Neural progenitor cell (in vitro differentiated cells): ENCODE measurements around the gene PHACTR1. TPM values are rescaled to one million over a fixed set of nuclear protein-coding genes. Genes with fewer than 3 reads are reported as not detected.
"Not testable (repeated sequence)": the region's sequence is repeated elsewhere in the genome, so short reads cannot be mapped to it uniquely, and the experiment has no call there.

Experiments used
- DNase-seq: peaks from one replicate; pipeline ENCODE4 v3.0.0-alpha.2; 2016; ENCODE audit warnings: low spot score
- H2AFZ ChIP-seq: fragments of 200-600 bp; sonication (generic); replicated peaks from 2 replicates; pipeline ENCODE4 v1.6.1; 2016; ENCODE audit warnings: antibody characterized with exemption
- H3F3A ChIP-seq: fragments of 200-600 bp; sonication (generic); 2 replicates; pipeline ENCODE4 v1.6.1; 2016; ENCODE audit warnings: antibody characterized with exemption, low read depth
- H3K27ac ChIP-seq: fragments of 200-600 bp; sonication (generic); 2 replicates; pipeline ENCODE4 v1.5.1; 2016; ENCODE audit warnings: mild to moderate bottlenecking
- H3K27me3 ChIP-seq: fragments of 200-600 bp; sonication (generic); 2 replicates; pipeline ENCODE4 v1.6.1; 2016; ENCODE audit warnings: mild to moderate bottlenecking, moderate library complexity
- H3K36me3 ChIP-seq: fragments of 200-600 bp; sonication (generic); 2 replicates; pipeline ENCODE4 v1.5.1; 2016
- H3K4me1 ChIP-seq: fragments of 200-600 bp; sonication (generic); 2 replicates; pipeline ENCODE4 v1.6.1; 2016; ENCODE audit warnings: mixed run types
- H3K4me2 ChIP-seq: fragments of 200-600 bp; sonication (generic); 2 replicates; pipeline ENCODE4 v1.6.1; 2016
- H3K4me3 ChIP-seq: fragments of 200-600 bp; sonication (generic); 2 replicates; pipeline ENCODE4 v1.5.1; 2016
- H3K79me2 ChIP-seq: fragments of 200-600 bp; sonication (generic); 2 replicates; pipeline ENCODE4 v1.6.1; 2016; ENCODE audit warnings: low read depth
- H3K9ac ChIP-seq: fragments of 200-600 bp; sonication (generic); 2 replicates; pipeline ENCODE4 v1.6.1; 2016
- H3K9me3 ChIP-seq: fragments of 200-600 bp; sonication (generic); 2 replicates; pipeline ENCODE4 v1.5.1; 2016; ENCODE audit warnings: low read depth
- H4K20me1 ChIP-seq: fragments of 200-600 bp; sonication (generic); 2 replicates; pipeline ENCODE4 v1.6.1; 2016; ENCODE audit warnings: low read depth
- H3K27ac Mint-ChIP-seq: 3 replicates; pipeline ENCODE4 v1.8.0; 2021; ENCODE audit warnings: mixed read lengths
- H3K27me3 Mint-ChIP-seq: 2 replicates; pipeline ENCODE4 v1.8.0; 2022; ENCODE audit warnings: low read depth, mild to moderate bottlenecking, inconsistent platforms, moderate library complexity, mixed read lengths; ENCODE audit not compliant: insufficient read depth
- H3K36me3 Mint-ChIP-seq: 3 replicates; pipeline ENCODE4 v1.8.0; 2021; ENCODE audit warnings: mixed read lengths
- H3K4me1 Mint-ChIP-seq: 3 replicates; pipeline ENCODE4 v1.8.0; 2021; ENCODE audit warnings: mixed read lengths
- H3K4me3 Mint-ChIP-seq: 3 replicates; pipeline ENCODE4 v1.8.0; 2021; ENCODE audit warnings: mild to moderate bottlenecking, moderate library complexity, mixed read lengths
- H3K9me3 Mint-ChIP-seq: 3 replicates; pipeline ENCODE4 v1.8.0; 2020; ENCODE audit warnings: mixed read lengths
- EZH2 ChIP-seq: fragments of 200-600 bp; sonication (generic); IDR thresholded peaks from 2 replicates; pipeline ENCODE4 v1.6.1; 2017; ENCODE audit warnings: antibody characterized with exemption, mild to moderate bottlenecking, moderate library complexity
- EZH2phosphoT487 ChIP-seq: fragments of 200-600 bp; sonication (generic); IDR thresholded peaks from 2 replicates; pipeline ENCODE4 v1.6.1; 2017; ENCODE audit warnings: antibody characterized with exemption
- total RNA-seq: library from RNA; depleted of rRNA; stranded (reverse); fragments of >200 nt; gene quantifications from 2 replicates; pipeline ENCODE4 v1.2.3, GENCODE V29; 2015; ENCODE audit warnings: low replicate concordance
- TF ChIP-seq, protein P1 (sequence below): fragments of 200-600 bp; sonication (generic); IDR thresholded peaks from 2 replicates; pipeline ENCODE4 v1.5.1; 2017; ENCODE audit warnings: antibody characterized with exemption, mild to moderate bottlenecking

Gene PHACTR1
- total RNA-seq, 1 donor from 2014 or later: 2.4 TPM

DNA sequence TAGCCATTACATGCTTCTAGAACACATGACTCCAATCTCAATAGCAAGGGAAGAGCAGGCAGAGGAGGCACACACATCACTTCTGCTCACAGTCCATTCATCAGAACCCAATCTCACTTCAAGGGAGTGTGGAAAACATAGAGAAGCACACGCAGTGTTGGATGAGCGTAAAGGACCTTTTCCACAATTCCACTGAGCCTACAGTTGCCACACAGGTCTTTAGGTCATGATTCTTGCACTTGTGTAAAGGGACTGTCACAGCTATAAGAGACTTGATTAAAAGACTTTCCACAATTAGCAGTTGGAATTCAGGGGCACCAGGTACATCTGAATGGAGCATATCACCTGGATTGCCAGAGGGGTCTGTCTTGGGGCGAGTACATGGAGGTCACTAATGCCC, 525.6 kb downstream of the PHACTR1 start:
- Histone ChIP-seq H3K79me2 (no peaks in the 10 kb centered on the region), H3K4me3 (no peak overlapping the region), H2AFZ (no peak overlapping the region), H3K9me3 (no peaks in the 10 kb centered on the region), H3K9ac (no peak overlapping the region), H4K20me1 (no peaks in the 10 kb centered on the region), H3K27me3 (no peaks in the 10 kb centered on the region), H3K4me2 (no peak overlapping the region), H3K36me3 (no peaks in the 10 kb centered on the region), H3K27ac (no peak overlapping the region), H3F3A (no peaks in the 10 kb centered on the region), H3K4me1 (no peaks in the 10 kb centered on the region)
- TF ChIP-seq EZH2phosphoT487 (no peak), EZH2 (no peak)
- TF ChIP-seq, protein P1, sequence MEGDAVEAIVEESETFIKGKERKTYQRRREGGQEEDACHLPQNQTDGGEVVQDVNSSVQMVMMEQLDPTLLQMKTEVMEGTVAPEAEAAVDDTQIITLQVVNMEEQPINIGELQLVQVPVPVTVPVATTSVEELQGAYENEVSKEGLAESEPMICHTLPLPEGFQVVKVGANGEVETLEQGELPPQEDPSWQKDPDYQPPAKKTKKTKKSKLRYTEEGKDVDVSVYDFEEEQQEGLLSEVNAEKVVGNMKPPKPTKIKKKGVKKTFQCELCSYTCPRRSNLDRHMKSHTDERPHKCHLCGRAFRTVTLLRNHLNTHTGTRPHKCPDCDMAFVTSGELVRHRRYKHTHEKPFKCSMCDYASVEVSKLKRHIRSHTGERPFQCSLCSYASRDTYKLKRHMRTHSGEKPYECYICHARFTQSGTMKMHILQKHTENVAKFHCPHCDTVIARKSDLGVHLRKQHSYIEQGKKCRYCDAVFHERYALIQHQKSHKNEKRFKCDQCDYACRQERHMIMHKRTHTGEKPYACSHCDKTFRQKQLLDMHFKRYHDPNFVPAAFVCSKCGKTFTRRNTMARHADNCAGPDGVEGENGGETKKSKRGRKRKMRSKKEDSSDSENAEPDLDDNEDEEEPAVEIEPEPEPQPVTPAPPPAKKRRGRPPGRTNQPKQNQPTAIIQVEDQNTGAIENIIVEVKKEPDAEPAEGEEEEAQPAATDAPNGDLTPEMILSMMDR: no peak
- H3K4me1 Mint-ChIP-seq: peaks cover 13% of the 10 kb centered on the region
- no peaks in the 10 kb centered on the region for H3K9me3 Mint-ChIP-seq
- DNase-seq: no peak
- no peak overlapping the region for H3K27ac Mint-ChIP-seq
- peaks cover 2% of the 10 kb centered on the region for H3K36me3 Mint-ChIP-seq
- H3K27me3 Mint-ChIP-seq: no peaks in the 10 kb centered on the region
- no peak overlapping the region for H3K4me3 Mint-ChIP-seq

DNA sequence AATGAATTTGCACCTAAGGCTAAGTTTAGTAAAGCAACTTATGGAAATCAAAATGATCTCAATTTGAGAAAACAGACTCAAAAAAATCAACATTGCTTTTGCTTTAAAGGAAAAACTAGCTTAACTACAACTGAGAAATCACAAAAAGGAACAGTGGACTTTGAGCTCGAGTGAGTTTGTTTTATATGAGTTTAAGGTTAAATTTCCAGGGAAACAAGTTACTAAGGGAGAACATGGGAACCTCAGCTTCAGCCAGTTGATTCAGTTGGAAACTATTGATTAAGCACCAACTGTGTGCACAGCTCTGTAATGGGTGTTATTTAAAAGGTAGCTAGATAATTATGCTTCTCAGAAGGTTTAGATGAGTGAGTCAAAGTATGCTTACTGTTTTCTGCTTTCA, 526.0 kb downstream of the PHACTR1 start:
- no peaks in the 10 kb centered on the region for H3F3A ChIP-seq
- no peak overlapping the region for H3K4me3 ChIP-seq
- Mint-ChIP-seq H3K27me3 (no peaks in the 10 kb centered on the region), H3K9me3 (no peaks in the 10 kb centered on the region), H3K4me1 (peaks cover 13% of the 10 kb centered on the region), H3K27ac (no peak overlapping the region), H3K36me3 (peaks cover 2% of the 10 kb centered on the region), H3K4me3 (no peak overlapping the region)
- no peak overlapping the region for H3K27ac ChIP-seq
- H3K4me2 ChIP-seq: no peak overlapping the region
- no peak overlapping the region for H2AFZ ChIP-seq
- H3K4me1 ChIP-seq: no peaks in the 10 kb centered on the region
- no peaks in the 10 kb centered on the region for H3K79me2 ChIP-seq
- no peaks in the 10 kb centered on the region for H3K27me3 ChIP-seq
- no peaks in the 10 kb centered on the region for H4K20me1 ChIP-seq
- TF ChIP-seq, protein P1: no peak
- DNase-seq: no peak
- no peaks in the 10 kb centered on the region for H3K36me3 ChIP-seq
- no peaks in the 10 kb centered on the region for H3K9me3 ChIP-seq
- no peak overlapping the region for H3K9ac ChIP-seq

DNA sequence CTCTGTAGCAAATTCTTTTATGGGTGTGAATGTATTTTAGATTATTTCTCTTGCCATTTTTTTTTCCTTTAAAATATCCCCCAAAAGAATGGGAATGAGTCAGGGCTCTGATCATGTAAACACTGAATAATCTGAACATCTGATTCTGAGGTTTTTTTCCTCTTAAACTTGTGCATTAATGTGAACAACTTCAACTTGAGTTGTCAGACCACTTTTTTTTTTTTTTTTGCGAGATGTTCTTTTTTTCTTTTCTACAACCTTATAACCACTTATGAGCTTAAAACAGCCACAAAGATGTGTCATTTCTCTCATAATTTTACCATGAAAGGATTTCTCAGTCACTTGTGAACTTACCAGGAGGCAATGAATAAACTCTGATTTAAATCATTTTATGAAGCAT, 526.5 kb downstream of the PHACTR1 start:
- Mint-ChIP-seq H3K9me3 (no peaks in the 10 kb centered on the region), H3K36me3 (peaks cover 2% of the 10 kb centered on the region), H3K27me3 (no peaks in the 10 kb centered on the region), H3K4me1 (peaks cover 17% of the 10 kb centered on the region), H3K4me3 (no peak overlapping the region), H3K27ac (no peak overlapping the region)
- no peak overlapping the region for H3K27ac ChIP-seq
- H3K4me2 ChIP-seq: no peak overlapping the region
- H3K79me2 ChIP-seq: no peaks in the 10 kb centered on the region
- H2AFZ ChIP-seq: no peak overlapping the region
- TF ChIP-seq, protein P1: no peak
- no peak for TF ChIP-seq EZH2
- no peak for TF ChIP-seq EZH2phosphoT487
- peaks cover 3% of the 10 kb centered on the region for H3K4me1 ChIP-seq
- H4K20me1 ChIP-seq: no peaks in the 10 kb centered on the region
- H3K36me3 ChIP-seq: no peaks in the 10 kb centered on the region
- H3K9ac ChIP-seq: no peak overlapping the region
- no peak overlapping the region for H3K4me3 ChIP-seq
- H3K27me3 ChIP-seq: no peaks in the 10 kb centered on the region
- no peak for DNase-seq
- no peaks in the 10 kb centered on the region for H3F3A ChIP-seq
- no peaks in the 10 kb centered on the region for H3K9me3 ChIP-seq

DNA sequence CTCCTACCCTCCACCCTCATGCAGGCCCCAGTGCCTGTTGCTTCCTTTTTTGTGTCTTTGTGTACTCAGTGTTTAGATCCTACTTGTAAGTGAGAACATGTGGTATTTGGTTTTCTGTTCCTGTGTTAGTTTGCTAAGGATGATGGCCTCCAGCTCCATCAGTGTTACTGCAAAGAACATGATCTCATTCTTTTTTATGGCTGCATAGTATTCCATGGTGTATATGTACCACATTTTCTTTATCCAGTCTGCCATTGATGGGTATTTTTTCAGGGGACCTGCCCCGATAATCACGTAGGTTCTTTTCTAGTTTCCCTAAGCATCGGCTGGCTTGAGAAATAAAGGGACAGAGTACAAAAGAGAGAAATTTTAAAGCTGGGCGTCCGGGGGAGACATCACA, 527.2 kb downstream of the PHACTR1 start:
- not testable (repeated sequence) for H3F3A ChIP-seq, DNase-seq, H3K9me3 Mint-ChIP-seq, H3K9me3 ChIP-seq, H3K27me3 Mint-ChIP-seq, H3K79me2 ChIP-seq, H3K27ac Mint-ChIP-seq, H2AFZ ChIP-seq, H3K36me3 Mint-ChIP-seq, H3K27me3 ChIP-seq, H3K4me3 ChIP-seq, H4K20me1 ChIP-seq, H3K4me3 Mint-ChIP-seq, H3K36me3 ChIP-seq, H3K9ac ChIP-seq, H3K4me2 ChIP-seq, H3K27ac ChIP-seq
- H3K4me1 Mint-ChIP-seq: peaks cover 25% of the 10 kb centered on the region
- H3K4me1 ChIP-seq: peaks cover 11% of the 10 kb centered on the region
